ENCODE measurements around the gene AOX1.
"Not testable (repeated sequence)": the region's sequence is repeated elsewhere in the genome, so short reads cannot be mapped to it uniquely, and the experiment has no call there.

AOX1 gene

DNA sequence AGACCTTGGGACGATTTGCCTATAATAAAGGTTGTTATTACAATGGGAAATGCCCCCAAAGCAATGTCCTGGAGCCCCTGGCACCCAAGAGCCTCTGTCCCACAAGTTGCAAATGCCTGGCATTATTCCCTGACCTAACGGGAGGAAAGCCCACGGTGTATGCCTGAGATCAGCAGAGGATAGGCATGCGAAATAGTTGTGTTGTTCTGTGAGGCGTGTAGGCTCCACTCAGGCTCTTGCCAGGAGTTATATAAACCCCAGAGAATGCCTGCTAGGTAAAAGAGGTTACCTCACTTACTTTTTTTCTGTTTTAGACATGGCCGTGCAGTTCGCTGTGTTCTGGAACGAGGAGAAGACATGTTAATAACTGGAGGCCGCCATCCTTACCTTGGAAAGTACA, 52.1 kb downstream of the AOX1 start:
- no peak for TF ChIP-seq TAF1 (IDR thresholded peaks at IDR 0.05; ENCODE audit: low read depth, low read length)
- no peak for TF ChIP-seq POLR2AphosphoS5 (IDR thresholded peaks at IDR 0.05; ENCODE audit: low read depth, low read length)
- TF ChIP-seq POLR2A (IDR thresholded peaks at IDR 0.05; ENCODE audit: low read depth, low read length): no peak
- no peak for TF ChIP-seq PAX5 (IDR thresholded peaks at IDR 0.05; ENCODE audit: insufficient read depth, low read length, severe bottlenecking)
- TF ChIP-seq SPI1 (IDR thresholded peaks at IDR 0.05; ENCODE audit: low read depth, low read length): no peak
- TF ChIP-seq POU2F2 (IDR thresholded peaks at IDR 0.05; ENCODE audit: low read depth, low read length): no peak
- DNase-seq (ENCODE audit: insufficient read length, low spot score): no peak
- FAIRE-seq: no peak

- TF ChIP-seq PAX5 (IDR thresholded peaks at IDR 0.05; ENCODE audit: insufficient read depth, low read length, severe bottlenecking): no peak
- no peak for TF ChIP-seq TAF1 (IDR thresholded peaks at IDR 0.05; ENCODE audit: low read depth, low read length)
- no peak for TF ChIP-seq POU2F2 (IDR thresholded peaks at IDR 0.05; ENCODE audit: low read depth, low read length)
- TF ChIP-seq SPI1 (IDR thresholded peaks at IDR 0.05; ENCODE audit: low read depth, low read length): no peak
- TF ChIP-seq POLR2AphosphoS5 (IDR thresholded peaks at IDR 0.05; ENCODE audit: low read depth, low read length): no peak
- no peak for TF ChIP-seq POLR2A (IDR thresholded peaks at IDR 0.05; ENCODE audit: low read depth, low read length)
- no peak for FAIRE-seq
- DNase-seq (ENCODE audit: insufficient read length, low spot score): no peak
Observed at GRCh38 chr2:200640176-200640575, 54.4 kb downstream of the AOX1 start.

- FAIRE-seq: no peak
- TF ChIP-seq POLR2AphosphoS5 (IDR thresholded peaks at IDR 0.05; ENCODE audit: low read depth, low read length) (no peak), TAF1 (IDR thresholded peaks at IDR 0.05; ENCODE audit: low read depth, low read length) (no peak), POLR2A (IDR thresholded peaks at IDR 0.05; ENCODE audit: low read depth, low read length) (no peak), PAX5 (IDR thresholded peaks at IDR 0.05; ENCODE audit: insufficient read depth, low read length, severe bottlenecking) (no peak), SPI1 (IDR thresholded peaks at IDR 0.05; ENCODE audit: low read depth, low read length) (no peak), POU2F2 (IDR thresholded peaks at IDR 0.05; ENCODE audit: low read depth, low read length) (no peak)
Observed at GRCh38 chr2:200640901-200641300, 55.1 kb downstream of the AOX1 start.

DNA sequence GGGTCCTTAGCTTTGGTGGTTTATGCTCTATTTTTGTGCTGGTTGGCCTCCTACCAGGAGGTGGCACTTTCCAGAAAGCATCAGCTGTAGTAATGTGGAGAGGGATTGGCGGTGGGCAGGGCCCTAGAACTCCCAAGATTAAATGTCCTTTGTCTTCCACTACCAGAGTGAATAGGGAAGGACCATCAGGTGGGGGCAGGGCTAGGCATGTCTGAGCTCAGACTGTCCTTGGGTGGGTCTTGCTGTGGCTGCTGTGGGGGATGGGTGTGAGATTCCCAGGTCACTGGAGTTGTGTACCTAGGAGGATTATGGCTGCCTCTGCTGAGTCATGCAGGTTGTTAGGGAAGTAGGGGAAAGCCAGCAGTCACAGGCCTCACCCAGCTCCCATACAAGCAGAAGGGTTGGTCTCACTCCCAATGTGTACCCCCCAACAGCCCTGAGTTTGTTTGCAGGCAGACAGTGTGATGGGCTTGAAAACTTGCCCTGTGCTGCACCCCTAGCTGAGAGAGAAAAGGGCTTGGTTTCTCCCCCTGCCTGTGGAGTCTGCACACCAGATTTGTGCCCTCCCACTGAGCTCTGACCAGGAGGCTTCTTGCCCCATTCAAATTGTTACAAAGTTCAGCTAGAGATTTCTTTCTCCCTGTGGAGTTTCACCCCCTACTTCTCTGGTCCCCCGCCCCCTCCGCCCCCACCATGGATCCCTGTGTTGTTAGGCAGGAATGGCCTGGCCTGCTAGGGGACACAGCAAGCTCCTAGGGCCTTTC, 62.9 kb downstream of the AOX1 start:
- not testable (repeated sequence) for FAIRE-seq; DNase-seq (ENCODE audit: insufficient read length, low spot score)

More at GRCh38 chr2:200640901-200641300, 55.1 kb downstream of the AOX1 start:
- DNase-seq (ENCODE audit: insufficient read length, low spot score): no peak

GRCh38 chr2:200649724-200650123, 63.9 kb downstream of the AOX1 start:
- no peak for TF ChIP-seq POLR2A (IDR thresholded peaks at IDR 0.05; ENCODE audit: low read depth, low read length)
- no peak for TF ChIP-seq TAF1 (IDR thresholded peaks at IDR 0.05; ENCODE audit: low read depth, low read length)
- TF ChIP-seq POLR2AphosphoS5 (IDR thresholded peaks at IDR 0.05; ENCODE audit: low read depth, low read length): no peak
- no peak for TF ChIP-seq POU2F2 (IDR thresholded peaks at IDR 0.05; ENCODE audit: low read depth, low read length)
- no peak for TF ChIP-seq SPI1 (IDR thresholded peaks at IDR 0.05; ENCODE audit: low read depth, low read length)
- DNase-seq (ENCODE audit: insufficient read length, low spot score) (no peak), FAIRE-seq (no peak)

DNA sequence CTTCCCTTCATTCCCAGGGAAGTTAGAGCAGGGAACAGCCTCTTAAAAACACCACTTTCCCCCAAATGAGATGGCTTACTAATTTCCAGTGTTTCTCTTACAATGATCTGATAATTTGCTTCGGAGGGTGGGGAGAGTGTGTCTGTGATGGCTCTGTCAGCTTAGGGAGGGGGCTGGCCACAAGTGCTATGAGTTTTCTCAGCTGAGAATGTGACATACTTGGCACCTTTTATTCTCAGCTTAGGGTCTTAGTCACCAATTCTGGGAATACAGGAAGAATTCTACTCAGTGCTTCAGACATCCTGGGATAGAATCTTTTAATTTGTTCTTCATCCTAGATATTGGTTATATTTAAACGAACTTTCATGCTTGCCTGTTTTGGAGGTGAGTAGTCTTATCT, 64.4 kb downstream of the AOX1 start:
- FAIRE-seq (no peak), DNase-seq (ENCODE audit: insufficient read length, low spot score) (no peak)
- TF ChIP-seq SPI1 (IDR thresholded peaks at IDR 0.05; ENCODE audit: low read depth, low read length) (no peak), PAX5 (IDR thresholded peaks at IDR 0.05; ENCODE audit: insufficient read depth, low read length, severe bottlenecking) (no peak), POLR2A (IDR thresholded peaks at IDR 0.05; ENCODE audit: low read depth, low read length) (no peak), POLR2AphosphoS5 (IDR thresholded peaks at IDR 0.05; ENCODE audit: low read depth, low read length) (no peak), POU2F2 (IDR thresholded peaks at IDR 0.05; ENCODE audit: low read depth, low read length) (no peak), TAF1 (IDR thresholded peaks at IDR 0.05; ENCODE audit: low read depth, low read length) (no peak)

DNA sequence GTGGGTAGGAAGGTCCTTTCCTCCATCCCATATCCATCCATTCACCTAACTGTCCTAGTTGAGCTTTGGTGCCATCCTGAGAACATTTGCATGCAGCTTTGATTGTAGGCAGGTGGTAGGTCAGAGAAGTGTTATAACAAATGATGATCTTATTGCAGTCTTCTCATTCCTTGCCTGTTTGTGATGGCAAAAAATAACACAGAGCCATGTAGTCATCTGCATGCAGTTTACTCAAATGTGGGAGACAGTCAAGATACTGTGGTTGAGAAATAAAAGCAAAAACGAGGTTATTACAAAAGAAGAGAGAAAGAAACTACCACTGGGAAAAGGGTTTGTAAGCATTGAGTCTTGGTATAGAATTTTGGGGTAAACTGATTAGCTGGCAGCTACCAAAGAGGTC, 66.3 kb downstream of the AOX1 start:
- DNase-seq (ENCODE audit: insufficient read length, low spot score): no peak
- FAIRE-seq: no peak
- TF ChIP-seq POU2F2 (IDR thresholded peaks at IDR 0.05; ENCODE audit: low read depth, low read length) (no peak), SPI1 (IDR thresholded peaks at IDR 0.05; ENCODE audit: low read depth, low read length) (no peak), PAX5 (IDR thresholded peaks at IDR 0.05; ENCODE audit: insufficient read depth, low read length, severe bottlenecking) (no peak), POLR2A (IDR thresholded peaks at IDR 0.05; ENCODE audit: low read depth, low read length) (no peak), TAF1 (IDR thresholded peaks at IDR 0.05; ENCODE audit: low read depth, low read length) (no peak), POLR2AphosphoS5 (IDR thresholded peaks at IDR 0.05; ENCODE audit: low read depth, low read length) (no peak)

DNA sequence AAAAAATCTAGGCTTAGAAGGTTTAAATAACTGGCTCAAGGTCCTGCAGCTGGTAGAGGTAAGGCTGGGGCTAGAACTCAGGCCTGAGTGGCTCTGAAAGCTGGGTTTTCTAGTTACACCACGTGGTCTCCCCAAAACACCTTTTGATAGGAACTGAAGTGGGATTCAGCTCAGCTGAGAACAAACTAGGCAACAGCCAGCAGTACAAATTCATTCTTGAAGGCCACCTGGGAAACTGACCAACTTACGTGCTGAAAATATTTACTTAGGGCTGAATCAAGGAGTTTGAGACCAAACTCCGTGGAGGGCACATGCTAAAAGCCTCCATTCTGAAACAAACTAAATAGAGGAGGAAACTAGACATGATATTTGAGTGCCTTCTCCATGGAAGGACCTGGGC, 67.2 kb downstream of the AOX1 start:
- DNase-seq (ENCODE audit: insufficient read length, low spot score): no peak
- TF ChIP-seq POLR2A (IDR thresholded peaks at IDR 0.05; ENCODE audit: low read depth, low read length) (no peak), POU2F2 (IDR thresholded peaks at IDR 0.05; ENCODE audit: low read depth, low read length) (no peak)
- FAIRE-seq: no peak

DNA sequence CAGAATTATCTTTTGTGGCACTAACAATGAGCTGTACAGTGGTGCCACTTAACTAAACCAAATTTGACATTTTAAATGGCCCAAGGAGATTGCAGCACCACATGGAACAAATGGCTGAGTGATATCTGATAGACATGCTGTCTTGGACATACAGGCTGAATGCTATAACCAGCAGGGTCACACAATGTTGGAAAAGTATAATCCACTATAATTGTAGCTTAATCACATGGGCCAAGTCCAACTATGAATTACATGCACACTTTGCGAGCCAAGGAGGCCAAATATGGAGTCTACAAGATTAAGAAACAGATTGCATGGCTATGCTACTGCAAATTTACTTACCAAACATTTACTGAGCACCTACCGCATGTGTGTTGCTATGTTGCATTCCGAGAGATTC, 69.0 kb downstream of the AOX1 start:
- no peak for FAIRE-seq
- no peak for DNase-seq (ENCODE audit: insufficient read length, low spot score)
- TF ChIP-seq POLR2AphosphoS5 (IDR thresholded peaks at IDR 0.05; ENCODE audit: low read depth, low read length) (no peak), PAX5 (IDR thresholded peaks at IDR 0.05; ENCODE audit: insufficient read depth, low read length, severe bottlenecking) (no peak), POLR2A (IDR thresholded peaks at IDR 0.05; ENCODE audit: low read depth, low read length) (no peak), TAF1 (IDR thresholded peaks at IDR 0.05; ENCODE audit: low read depth, low read length) (no peak), SPI1 (IDR thresholded peaks at IDR 0.05; ENCODE audit: low read depth, low read length) (no peak), POU2F2 (IDR thresholded peaks at IDR 0.05; ENCODE audit: low read depth, low read length) (no peak)

- DNase-seq (ENCODE audit: insufficient read length, low spot score) (no peak), FAIRE-seq (no peak)
- TF ChIP-seq POLR2A (IDR thresholded peaks at IDR 0.05; ENCODE audit: low read depth, low read length) (no peak), POU2F2 (IDR thresholded peaks at IDR 0.05; ENCODE audit: low read depth, low read length) (no peak), PAX5 (IDR thresholded peaks at IDR 0.05; ENCODE audit: insufficient read depth, low read length, severe bottlenecking) (no peak), TAF1 (IDR thresholded peaks at IDR 0.05; ENCODE audit: low read depth, low read length) (no peak), SPI1 (IDR thresholded peaks at IDR 0.05; ENCODE audit: low read depth, low read length) (no peak), POLR2AphosphoS5 (IDR thresholded peaks at IDR 0.05; ENCODE audit: low read depth, low read length) (no peak)
Observed at GRCh38 chr2:200655918-200656580, 70.2 kb downstream of the AOX1 start.

All from GM12891 (cell line).